Activated CD8-positive, alpha-beta T cell treated with anti-CD3 and anti-CD28 coated beads, Interleukin-2, amount 10 ng/mL, durations not matched to agents 7 days and 5 days (primary cell): ENCODE data around the gene SMO. TPM values are rescaled to one million over a fixed set of nuclear protein-coding genes. Genes with fewer than 3 reads are reported as not detected.
A peak's percentile ranks its signal among the peaks of the same experiment; 100 is the strongest.

ENCODE experiments used
- ATAC-seq: fragments of 150-1000 bp; cut with Tn5 transposase; one replicate; pipeline ENCODE4 v1.10.0; 2021; ENCODE audit warnings: moderate library complexity
- CTCF ChIA-PET: fragments of 350-600 bp; sonication (Branson Sonifier 250); formaldehyde crosslinking; loops from one replicate; lab custom pipeline; 2021; ENCODE audit warnings: antibody characterized with exemption; lab: Charles Lee
- POLR2A ChIA-PET: fragments of 350-600 bp; sonication (Branson Sonifier 250); formaldehyde crosslinking; loops from one replicate; lab custom pipeline; 2021; ENCODE audit warnings: antibody characterized with exemption; lab: Charles Lee
- DNase-seq: peaks from one replicate; pipeline ENCODE4 v3.0.0-alpha.2; 2020
- H3K27ac Mint-ChIP-seq: one replicate; pipeline ENCODE4 v1.8.0; 2021; ENCODE audit warnings: mild to moderate bottlenecking, mixed read lengths
- H3K27me3 Mint-ChIP-seq: one replicate; pipeline ENCODE4 v1.8.0; 2021; ENCODE audit warnings: low read depth, mixed read lengths
- H3K36me3 Mint-ChIP-seq: one replicate; pipeline ENCODE4 v1.8.0; 2021; ENCODE audit warnings: low read depth, mixed read lengths
- H3K4me1 Mint-ChIP-seq: one replicate; pipeline ENCODE4 v1.8.0; 2021; ENCODE audit warnings: low read depth, mixed read lengths
- H3K4me3 Mint-ChIP-seq: one replicate; pipeline ENCODE4 v1.8.0; 2021; ENCODE audit warnings: mild to moderate bottlenecking, mixed read lengths
- H3K9me3 Mint-ChIP-seq: one replicate; pipeline ENCODE4 v1.8.0; 2022; ENCODE audit warnings: mixed read lengths; ENCODE audit not compliant: insufficient read depth
- total RNA-seq, 2 experiments: library from RNA; stranded (reverse); gene quantifications; one replicate each; pipeline ENCODE4 v1.2.3, GENCODE V29; 2021

The SMO gene
- total RNA-seq, 2 experiments from 2014 or later = not detected

DNA sequence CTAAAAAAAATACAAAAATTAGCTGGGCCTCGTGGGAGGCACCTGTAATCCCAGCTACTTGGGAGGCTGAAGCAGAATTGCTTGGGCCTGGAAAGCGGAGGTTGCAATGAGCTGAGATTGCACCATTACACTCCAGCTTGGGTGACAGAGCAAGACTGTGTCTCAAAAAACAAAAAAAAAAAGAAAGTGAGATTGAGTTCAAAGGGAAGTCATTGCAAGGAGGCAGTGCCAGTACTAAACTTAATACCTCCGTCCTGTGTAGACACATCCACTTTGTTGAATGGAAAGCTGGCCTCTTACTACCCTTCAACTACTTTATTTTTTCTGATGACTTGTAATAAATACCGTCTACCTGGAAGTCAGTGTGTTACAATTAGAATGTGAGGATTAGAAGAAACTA is 67.4 kb downstream of the SMO start:
- Mint-ChIP-seq H3K36me3 (no peaks in the 10 kb centered on the region), H3K4me1 (peaks cover 14% of the 10 kb centered on the region), H3K4me3 (no peak overlapping the region), H3K9me3 (no peaks in the 10 kb centered on the region), H3K27me3 (no peaks in the 10 kb centered on the region), H3K27ac (no peak overlapping the region)
- ATAC-seq = no peak
- CTCF ChIA-PET = interaction anchor here (1.0 kb wide), 1 partner anchor 37 kb away, joined by 3 read pairs; no protein-coding TSS in a partner anchor
- no peak for DNase-seq
- POLR2A ChIA-PET = interaction anchor here (0.6 kb wide), 1 partner anchor 314 kb away, joined by 3 read pairs; no protein-coding TSS in a partner anchor

DNA sequence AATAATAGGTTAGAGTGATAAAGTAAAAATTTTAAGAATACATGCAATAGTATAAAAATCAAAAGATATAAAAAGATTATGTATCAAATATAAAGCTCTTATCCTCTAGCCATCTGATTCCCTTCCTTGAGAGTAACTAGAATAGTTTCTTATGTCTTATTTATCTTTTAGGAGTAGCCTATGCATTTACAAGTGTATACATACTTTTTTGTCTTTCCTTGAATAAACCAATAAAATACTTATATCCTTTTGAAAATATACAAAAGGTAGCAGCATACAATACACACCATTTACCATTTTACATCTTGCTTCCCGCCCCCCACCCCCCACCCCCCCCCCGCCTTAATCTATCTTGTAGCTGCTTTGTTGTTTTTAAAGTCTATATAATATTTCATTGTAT is 67.8 kb downstream of the SMO start:
- ChIA-PET POLR2A (interaction anchor here (0.6 kb wide), 2 partner anchors 52 to 314 kb away, joined by 3 read pairs; no protein-coding TSS in a partner anchor), CTCF (interaction anchor here (1.0 kb wide), 1 partner anchor 37 kb away, joined by 3 read pairs; no protein-coding TSS in a partner anchor)
- Mint-ChIP-seq H3K27ac (no peak overlapping the region), H3K27me3 (no peaks in the 10 kb centered on the region), H3K9me3 (no peaks in the 10 kb centered on the region), H3K4me3 (no peak overlapping the region), H3K4me1 (peaks cover 14% of the 10 kb centered on the region), H3K36me3 (no peaks in the 10 kb centered on the region)
- no peak for DNase-seq
- ATAC-seq = no peak

DNA sequence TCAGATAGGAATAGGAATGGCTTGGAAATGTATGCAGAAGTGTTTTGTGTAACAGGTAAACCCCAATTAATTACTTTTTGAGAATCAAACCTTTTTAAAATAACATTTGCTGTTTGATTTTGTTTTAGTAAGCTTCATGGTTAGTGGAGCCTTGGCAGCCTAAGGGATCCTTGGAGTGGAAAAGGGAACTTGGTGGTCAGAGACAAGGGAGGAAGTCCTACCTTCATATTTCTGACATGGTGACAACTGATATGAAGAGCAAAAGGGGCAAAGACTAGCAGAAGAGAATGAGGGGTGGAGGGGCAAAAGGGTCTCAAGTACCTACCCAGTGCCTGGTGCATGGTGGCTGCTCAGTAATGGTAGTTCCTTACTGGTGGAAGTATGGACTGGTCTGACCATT is 68.7 kb downstream of the SMO start:
- POLR2A ChIA-PET = no interaction called here
- CTCF ChIA-PET = no interaction called here
- no peak overlapping the region for H3K4me3 Mint-ChIP-seq

DNA sequence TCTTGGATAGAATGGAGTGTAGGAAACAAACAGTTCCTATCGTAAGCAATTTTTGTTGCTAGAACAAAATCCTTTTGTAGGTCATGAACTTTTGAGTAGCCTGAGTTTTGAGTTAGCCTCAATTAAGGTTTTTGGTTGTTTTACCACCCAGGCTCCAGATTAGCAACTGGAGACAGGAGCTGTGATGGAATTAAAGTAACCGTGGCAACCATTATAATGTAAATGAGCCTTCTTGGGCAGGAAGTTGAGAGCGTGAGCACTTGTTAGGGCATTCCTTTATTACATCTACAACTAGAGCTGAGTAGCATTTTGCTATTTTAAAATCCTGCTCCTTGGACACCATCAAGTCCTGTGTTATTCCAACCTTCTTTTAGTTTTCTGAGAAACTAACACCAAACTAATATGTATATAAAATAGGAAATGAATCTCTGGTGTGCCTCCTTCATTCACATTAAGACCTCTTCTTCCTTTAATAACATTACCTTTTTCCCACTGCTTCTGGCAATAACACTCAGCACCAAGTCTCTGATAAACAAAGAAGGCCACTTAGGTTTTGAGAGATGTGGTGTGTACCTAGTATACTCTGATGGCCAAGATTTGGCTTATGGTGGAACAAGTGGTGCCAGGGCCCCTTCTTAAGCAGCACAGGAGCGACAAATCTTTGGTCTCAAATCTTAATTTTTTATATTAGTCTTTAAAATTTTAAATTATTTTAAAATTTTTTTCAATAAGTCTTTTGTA is 70.4 kb downstream of the SMO start:
- H3K36me3 Mint-ChIP-seq = no peaks in the 10 kb centered on the region
- H3K27me3 Mint-ChIP-seq = no peaks in the 10 kb centered on the region
- no peaks in the 10 kb centered on the region for H3K9me3 Mint-ChIP-seq
- ATAC-seq (peak; percentile 23), DNase-seq (no peak)
- ChIA-PET CTCF (interaction anchor here (1.2 to 4.7 kb wide), 4 partner anchors 13 to 40 kb away, joined by 3 to 35 read pairs (median 12); no protein-coding TSS in a partner anchor), POLR2A (interaction anchor here (1.7 kb wide), 1 partner anchor 34 kb away, joined by 4 read pairs; the partner anchor contains the start of gene AHCYL2)
- no peak overlapping the region for H3K27ac Mint-ChIP-seq
- H3K4me3 Mint-ChIP-seq = no peak overlapping the region
- H3K4me1 Mint-ChIP-seq = peaks cover 18% of the 10 kb centered on the region

More for the DNA sequence above, 68.7 kb downstream of the SMO start:
- ATAC-seq (no peak), DNase-seq (no peak)
- Mint-ChIP-seq H3K4me1 (peaks cover 18% of the 10 kb centered on the region), H3K27ac (no peak overlapping the region), H3K36me3 (no peaks in the 10 kb centered on the region), H3K9me3 (no peaks in the 10 kb centered on the region), H3K27me3 (no peaks in the 10 kb centered on the region)

DNA sequence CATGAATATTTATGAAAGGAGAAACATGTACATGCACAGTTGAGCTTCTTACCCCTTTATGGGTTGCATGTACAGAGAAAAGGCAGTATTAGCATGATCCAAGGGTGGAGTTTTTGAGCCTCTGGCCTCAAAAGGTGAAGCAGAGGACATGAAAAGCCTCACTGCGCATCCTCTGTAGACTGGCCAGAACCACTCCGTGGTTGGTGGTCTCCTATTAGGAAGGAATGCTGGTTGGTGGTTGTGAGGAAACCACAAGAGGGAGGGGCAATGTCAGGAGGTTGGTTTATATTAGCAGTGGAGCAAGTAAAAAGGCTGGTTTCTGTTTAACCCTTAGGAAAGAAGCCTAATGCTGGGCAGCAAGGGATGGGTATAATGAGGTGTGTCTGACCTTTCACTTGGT is 73.9 kb downstream of the SMO start:
- H3K9me3 Mint-ChIP-seq = no peaks in the 10 kb centered on the region
- peak overlapping the region; percentile 34 for H3K4me3 Mint-ChIP-seq
- peak overlapping the region; percentile 44 for H3K27ac Mint-ChIP-seq
- no peaks in the 10 kb centered on the region for H3K36me3 Mint-ChIP-seq
- DNase-seq (peak; percentile 52), ATAC-seq (peak; percentile 60)
- H3K27me3 Mint-ChIP-seq = no peaks in the 10 kb centered on the region
- peaks cover 18% of the 10 kb centered on the region for H3K4me1 Mint-ChIP-seq
- POLR2A ChIA-PET = interaction anchor here (0.6 to 1.2 kb wide), 3 partner anchors 8 to 172 kb away, joined by 3 to 4 read pairs (median 3); partner anchors contain the start of gene STRIP2
- CTCF ChIA-PET = interaction anchor here (0.9 to 4.7 kb wide), 8 partner anchors 9 to 171 kb away, joined by 3 to 35 read pairs (median 4); partner anchors contain the start of gene AHCYL2

Other genes starting within 250 kb of the SMO start
- gene TNPO3, start 133.5 kb upstream of the SMO start, total RNA-seq = 10 to 100 TPM; 47.2 to 47.9 TPM
- 1 to 10 TPM; 2.7 to 2.8 TPM for gene TSPAN33, start 43.9 kb upstream of the SMO start, total RNA-seq
- 1 to 10 TPM; 7.3 to 7.6 TPM for gene AHCYL2, start 36.4 kb downstream of the SMO start, total RNA-seq
- 1 to 10 TPM; 6.6 to 7.1 TPM for gene STRIP2, start 245.8 kb downstream of the SMO start, total RNA-seq